Keratinocyte (primary cell): ENCODE measurements around the gene KLHDC4. TPM values are rescaled to one million over a fixed set of nuclear protein-coding genes. Genes with fewer than 3 reads are reported as not detected.

ENCODE experiments used
- DNase-seq: peaks from one replicate; pipeline ENCODE4 v3.0.0-alpha.2; 2011; ENCODE audit warnings: low read depth, missing footprints, low spot score
- FAIRE-seq: peaks from 2 replicates; lab custom pipeline; 2011; peaks lifted over from hg19 to GRCh38; lab: Jason Lieb, UNC
- H2AFZ ChIP-seq: 2 replicates; pipeline ENCODE4 v1.6.0; 2012; ENCODE audit warnings: low read length, control low read depth, inconsistent platforms; ENCODE audit not compliant: control insufficient read depth
- H3K27ac ChIP-seq: 2 replicates; pipeline ENCODE4 v1.5.1; 2011; ENCODE audit warnings: low read length; ENCODE audit not compliant: control insufficient read depth, insufficient read depth
- H3K27me3 ChIP-seq: 3 replicates; pipeline ENCODE4 v1.6.0; 2011; ENCODE audit warnings: low read length; ENCODE audit not compliant: control insufficient read depth, insufficient read depth; ENCODE audit errors: extremely low read depth
- H3K36me3 ChIP-seq, 2 experiments: 2 replicates in 1 of 2; 3 replicates in 1 of 2; pipeline ENCODE4 v1.5.1; 2011; ENCODE audit warnings: low read length in 2 of 2, mild to moderate bottlenecking in 1 of 2; ENCODE audit not compliant: control insufficient read depth in 2 of 2, insufficient read depth in 2 of 2; ENCODE audit errors: extremely low read depth in 1 of 2
- H3K4me1 ChIP-seq: 3 replicates; pipeline ENCODE4 v1.5.1; 2011; ENCODE audit warnings: low read length; ENCODE audit not compliant: control insufficient read depth, insufficient read depth; ENCODE audit errors: extremely low read depth
- H3K4me2 ChIP-seq: 3 replicates; pipeline ENCODE4 v1.6.0; 2011; ENCODE audit warnings: low read depth, low read length; ENCODE audit not compliant: control insufficient read depth, insufficient read depth; ENCODE audit errors: extremely low read depth
- H3K4me3 ChIP-seq, 3 experiments: fragments of 200-600 bp in 1 of 3; sonication (generic) in 1 of 3; 2 replicates in 2 of 3; 3 replicates in 1 of 3; pipeline ENCODE4 v1.5.1; 2011 to 2016; ENCODE audit warnings: low read length in 3 of 3, mild to moderate bottlenecking in 3 of 3, control low read depth in 2 of 3, inconsistent platforms in 1 of 3, low read depth in 1 of 3, mixed read lengths in 1 of 3, mixed run types in 1 of 3, moderate library complexity in 1 of 3; ENCODE audit not compliant: control insufficient read depth in 2 of 3, insufficient read depth in 2 of 3; ENCODE audit errors: extremely low read depth in 1 of 3
- H3K79me2 ChIP-seq: 2 replicates; pipeline ENCODE4 v1.6.0; 2012; ENCODE audit warnings: low read length; ENCODE audit not compliant: control insufficient read depth, insufficient read depth
- H3K9ac ChIP-seq: 3 replicates; pipeline ENCODE4 v1.6.0; 2011; ENCODE audit warnings: low read length; ENCODE audit not compliant: control insufficient read depth, insufficient read depth; ENCODE audit errors: extremely low read depth
- H3K9me1 ChIP-seq: 3 replicates; pipeline ENCODE4 v1.6.0; 2011; ENCODE audit warnings: low read length; ENCODE audit not compliant: control insufficient read depth, insufficient read depth; ENCODE audit errors: extremely low read depth
- H3K9me3 ChIP-seq: 2 replicates; pipeline ENCODE4 v1.5.1; 2012; ENCODE audit warnings: low read depth, low read length; ENCODE audit not compliant: control insufficient read depth
- H4K20me1 ChIP-seq: 3 replicates; pipeline ENCODE4 v1.6.0; 2011; ENCODE audit warnings: low read length; ENCODE audit not compliant: control insufficient read depth, insufficient read depth; ENCODE audit errors: extremely low read depth
- CTCF ChIP-seq, 3 experiments: IDR thresholded peaks in 1 of 3; conservative IDR thresholded peaks in 1 of 3; optimal IDR thresholded peaks in 1 of 3; 2 replicates in 2 of 3; 3 replicates in 1 of 3; pipeline versions ENCODE3 to v1.5.1; 2011; ENCODE audit warnings: low read length in 3 of 3, mild to moderate bottlenecking in 3 of 3, moderate library complexity in 2 of 3, control low read depth in 1 of 3, inconsistent platforms in 1 of 3; ENCODE audit not compliant: insufficient read depth in 2 of 3; ENCODE audit errors: extremely low read depth in 1 of 3
- EZH2 ChIP-seq: IDR thresholded peaks from one replicate; pipeline ENCODE4 v1.6.1; 2012; ENCODE audit warnings: inconsistent platforms, mild to moderate bottlenecking, low read length, moderate library complexity
- dilution Hi-C: fragments of 300-500 bp; cut with MboI; formaldehyde crosslinking; loops from one replicate; pipeline ENCODE4 v1.7.0; 2020; ENCODE audit warnings: low sequenced_read_pairs; ENCODE audit not compliant: extremely low pct_ligation_motif_present
- polyA plus RNA-seq, 5 experiments: library from polyadenylated mRNA; depleted of rRNA in 3 of 5; stranded (reverse) in 3 of 5; stranded (forward) in 1 of 5; unstranded in 1 of 5; fragments of >200 nt; gene quantifications; 1 replicate in 1 of 5; 2 replicates in 3 of 5; 3 replicates in 1 of 5; pipeline versions ENCODE4 v1.2.1 to v1.2.3, GENCODE V29; 2011 to 2012; ENCODE audit warnings: missing spikeins in 2 of 5, low read depth in 1 of 5, low replicate concordance in 1 of 5

KLHDC4 gene
- polyA plus RNA-seq, 1 donor (not counting 4 experiments of a cell fraction or from before 2014, with no cell fraction given), result 13.4 TPM

- TF ChIP-seq EZH2 (no peak), CTCF (optimal IDR thresholded peaks at IDR 0.05 in 1 of 3, IDR thresholded peaks at IDR 0.05 in 1 of 3, conservative IDR thresholded peaks at IDR 0.05 in 1 of 3; ENCODE audit: extremely low read depth in 1 of 3, insufficient read depth in 2 of 3, low read length in 3 of 3) (no peak)
- peaks cover 40% of the 10 kb centered on the region for H3K4me1 ChIP-seq
- H3K36me3 ChIP-seq, result no peaks in the 10 kb centered on the region
- no peaks in the 10 kb centered on the region for H3K9me1 ChIP-seq
- H3K27ac ChIP-seq, result peak overlapping the region; percentile 100
- H3K9me3 ChIP-seq, result no peaks in the 10 kb centered on the region
- H3K9ac ChIP-seq, result no peak overlapping the region
- H3K4me3 ChIP-seq, result no peak overlapping the region
- DNase-seq (no peak), FAIRE-seq (no peak)
- dilution Hi-C loops, result no loop called here
- H2AFZ ChIP-seq, result no peak overlapping the region
- no peak overlapping the region for H3K4me2 ChIP-seq
- no peaks in the 10 kb centered on the region for H4K20me1 ChIP-seq
- H3K79me2 ChIP-seq, result no peaks in the 10 kb centered on the region
- H3K27me3 ChIP-seq, result no peaks in the 10 kb centered on the region
Observed at GRCh38 chr16:87792205-87792565, 26.4 kb upstream of the KLHDC4 start.

DNA sequence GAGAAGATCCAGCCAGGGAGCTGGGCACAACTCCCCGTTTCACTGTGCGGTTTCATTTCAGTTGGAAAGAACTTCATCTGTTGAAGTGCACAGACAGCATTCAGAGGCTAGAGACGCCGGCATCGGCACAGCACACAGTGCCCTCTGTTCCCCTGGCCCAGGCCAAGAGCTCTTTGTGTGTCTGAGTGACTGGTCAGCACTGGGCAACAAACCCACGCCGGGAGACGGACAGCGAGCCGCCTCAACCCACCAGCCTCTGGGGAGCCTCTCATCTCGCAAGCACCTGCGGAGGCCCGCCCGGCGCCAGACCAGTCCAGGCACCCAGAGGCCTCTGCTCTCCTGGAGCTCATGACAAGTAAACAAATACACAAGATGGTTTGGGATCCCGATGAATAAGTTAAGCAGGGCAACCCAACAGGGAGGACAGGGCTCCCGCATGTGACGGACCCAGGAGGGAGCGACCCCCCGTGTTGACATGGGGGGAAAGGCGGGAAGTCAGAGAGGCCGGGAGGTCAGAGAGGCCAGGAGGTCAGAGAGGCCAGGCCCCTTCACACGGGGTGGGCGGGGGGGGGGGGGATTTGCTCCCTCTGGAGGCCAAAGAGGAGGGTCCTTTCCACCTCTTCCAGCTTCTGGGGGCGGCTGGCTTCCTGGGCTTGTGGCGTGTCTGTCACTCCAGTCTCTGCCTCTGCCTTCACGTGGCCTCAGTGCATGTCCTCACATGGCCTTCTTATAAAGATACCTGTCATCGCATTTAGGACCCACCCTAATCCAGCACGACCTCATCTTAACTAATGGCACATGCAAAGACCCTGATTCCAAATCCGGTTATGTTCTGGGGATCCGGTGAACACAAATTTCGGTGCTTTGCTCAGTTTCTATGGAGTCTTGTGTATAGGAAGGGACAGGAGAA is 25.8 kb upstream of the KLHDC4 start:
- Histone ChIP-seq H3K79me2 (no peaks in the 10 kb centered on the region), H3K4me3 (no peak overlapping the region), H4K20me1 (no peaks in the 10 kb centered on the region), H3K9me3 (no peaks in the 10 kb centered on the region), H3K4me2 (peak overlapping the region; percentile 51), H3K27me3 (no peaks in the 10 kb centered on the region), H3K4me1 (peaks cover 40% of the 10 kb centered on the region), H2AFZ (peak overlapping the region; percentile 22), H3K36me3 (no peaks in the 10 kb centered on the region), H3K9me1 (no peaks in the 10 kb centered on the region), H3K27ac (peak overlapping the region; percentile 100), H3K9ac (peak overlapping the region; percentile 86)
- dilution Hi-C loops, result no loop called here
- FAIRE-seq (no peak), DNase-seq (no peak)
- TF ChIP-seq EZH2 (no peak), CTCF (optimal IDR thresholded peaks at IDR 0.05 in 1 of 3, IDR thresholded peaks at IDR 0.05 in 1 of 3, conservative IDR thresholded peaks at IDR 0.05 in 1 of 3; ENCODE audit: extremely low read depth in 1 of 3, insufficient read depth in 2 of 3, low read length in 3 of 3) (no peak)
